HG02610 (cell line): ENCODE data around the gene KAT8.
"Not testable (repeated sequence)": the region's sequence is repeated elsewhere in the genome, so short reads cannot be mapped to it uniquely, and the experiment has no call there.

Experiments
- ATAC-seq: cut with Tn5 transposase; IDR thresholded peaks from one replicate; pipeline ENCODE4 v1.9.1; 2021; ENCODE audit warnings: mild to moderate bottlenecking, moderate library complexity; ENCODE audit not compliant: unreplicated experiment

The KAT8 gene

DNA sequence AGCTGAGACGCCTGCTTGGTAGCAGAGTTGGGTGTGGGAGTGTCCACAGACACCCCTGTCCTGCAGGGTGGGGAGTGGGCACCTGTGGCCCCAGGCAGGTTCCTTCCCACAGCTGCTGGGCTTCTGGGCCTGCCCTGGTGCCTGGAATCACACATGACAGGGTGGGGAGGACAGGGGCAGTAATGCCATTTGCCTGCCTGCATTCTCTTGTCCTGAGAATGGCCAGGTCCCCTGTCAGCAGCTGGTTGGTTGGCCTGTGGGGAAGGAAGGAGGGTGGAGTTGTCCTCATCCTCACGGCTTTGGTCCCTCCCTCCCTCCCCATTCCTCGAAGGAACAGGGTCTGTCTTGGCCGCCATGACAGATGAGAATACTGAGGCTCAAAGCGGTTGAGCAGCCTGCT is 33.9 kb upstream of the KAT8 start:
- no peak for ATAC-seq

GRCh38 chr16:31083981-31084380 is 33.5 kb upstream of the KAT8 start:
- ATAC-seq, result no peak

GRCh38 chr16:31084584-31085302 is 32.7 kb upstream of the KAT8 start:
- ATAC-seq, result no peak

GRCh38 chr16:31085411-31085810 is 32.1 kb upstream of the KAT8 start:
- ATAC-seq, result no peak

- no peak for ATAC-seq
These were observed 31.4 kb upstream of the KAT8 start for GRCh38 chr16:31085873-31086628.

GRCh38 chr16:31086629-31086906 is 30.9 kb upstream of the KAT8 start:
- no peak for ATAC-seq

- ATAC-seq, result no peak
These were observed 30.0 kb upstream of the KAT8 start for GRCh38 chr16:31087481-31087880.

GRCh38 chr16:31087971-31088370 is 29.5 kb upstream of the KAT8 start:
- ATAC-seq, result no peak

DNA sequence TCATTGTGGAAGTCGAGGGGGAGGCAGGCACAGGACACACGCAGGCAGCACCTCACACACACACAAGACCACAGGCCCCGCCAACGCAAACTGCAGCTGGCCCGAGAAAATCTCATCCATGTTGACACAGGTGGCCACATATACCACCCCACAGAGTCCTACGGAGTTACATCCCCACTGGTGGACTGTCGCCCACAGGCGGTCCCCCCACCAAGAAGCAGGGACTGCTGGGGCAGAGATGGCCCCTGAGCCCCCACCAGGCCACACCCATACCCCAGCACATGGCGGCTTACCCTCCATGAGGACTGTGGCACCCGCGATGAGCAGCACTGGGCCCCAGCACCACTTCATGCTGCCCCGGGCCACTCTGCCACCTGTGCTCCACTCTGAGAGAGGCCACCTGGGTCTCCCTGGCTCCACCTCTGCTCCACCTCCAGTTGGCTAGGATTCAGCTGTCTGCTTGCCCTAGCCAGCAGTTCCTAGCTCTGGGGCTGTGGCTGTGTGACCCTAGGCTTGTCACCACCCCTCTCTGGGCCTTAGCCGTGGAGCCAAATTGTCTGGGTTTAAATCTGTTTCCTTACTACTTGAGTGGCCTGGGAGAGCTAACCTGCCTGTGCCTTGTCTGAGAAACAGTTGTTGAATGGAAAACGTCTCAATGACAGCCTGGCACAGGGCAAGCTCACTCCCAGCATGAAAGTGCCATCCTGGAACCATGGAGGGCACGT is 28.8 kb upstream of the KAT8 start, which contains the start of gene PRSS53:
PRSS53 (minus strand) TSS at position 485 of the 725 bp plus-strand sequence; CDS start at position 351, 134 bp downstream.
- ATAC-seq, result no peak

GRCh38 chr16:31089199-31089598 is 28.3 kb upstream of the KAT8 start:
- no peak for ATAC-seq

DNA sequence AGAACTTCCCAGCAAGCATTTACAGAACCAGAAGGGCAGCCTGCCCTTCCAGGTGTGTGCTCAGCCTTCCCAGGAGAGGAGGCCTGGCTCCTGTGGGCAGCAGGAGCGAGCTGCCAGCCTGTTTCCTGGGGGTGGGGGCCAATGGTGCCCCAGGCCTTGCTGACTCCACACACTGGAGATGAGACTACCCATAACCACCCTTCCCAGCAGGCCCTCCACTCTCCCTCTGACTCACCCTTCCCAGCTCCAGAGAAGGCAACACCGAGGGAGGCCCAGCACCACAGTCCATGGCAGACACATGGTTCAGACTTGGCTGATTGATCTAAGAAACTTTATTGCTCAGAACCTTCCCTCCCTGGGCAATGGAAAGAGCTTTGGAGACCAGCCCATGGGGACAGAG is 26.9 kb upstream of the KAT8 start:
- ATAC-seq, result no peak

- no peak for ATAC-seq
These were observed 25.1 kb upstream of the KAT8 start for GRCh38 chr16:31092330-31092729.

DNA sequence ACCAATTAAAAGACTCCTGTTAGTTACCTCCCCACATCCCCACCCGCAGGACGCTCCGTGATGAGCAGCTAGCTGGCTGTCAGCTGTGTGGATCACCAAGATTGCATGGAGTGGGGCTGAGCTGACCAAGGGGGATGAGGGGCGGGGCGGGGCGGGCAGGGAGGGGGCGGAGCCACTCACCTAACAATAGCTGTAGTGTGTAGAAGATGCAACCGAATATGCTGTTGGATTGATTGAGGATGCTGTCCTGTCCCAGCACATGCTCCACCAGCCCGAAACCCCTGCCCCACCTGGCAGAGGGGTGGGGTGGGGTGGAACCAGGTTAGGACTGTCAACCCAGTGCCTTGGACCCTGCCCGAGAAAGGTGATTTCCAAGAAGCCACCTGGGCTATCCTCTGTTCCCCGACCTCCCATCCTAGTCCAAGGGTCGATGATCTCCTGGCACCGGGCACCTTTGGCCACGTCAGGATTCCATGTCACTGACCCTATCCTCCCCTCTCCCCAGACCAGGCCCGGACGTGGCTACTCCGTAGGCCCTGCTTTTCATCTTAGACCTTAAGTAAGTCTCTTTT is 24.2 kb upstream of the KAT8 start:
- no peak for ATAC-seq

GRCh38 chr16:31094088-31094423 is 23.4 kb upstream of the KAT8 start:
- no peak for ATAC-seq

GRCh38 chr16:31094424-31095120 is 22.9 kb upstream of the KAT8 start, which contains the start of gene VKORC1:
Gene VKORC1 (minus strand): TSS chr16:31094797. CDS start chr16:31094729, 68 bp downstream.
- ATAC-seq, result peak; percentile 81

GRCh38 chr16:31099860-31100638 is 17.4 kb upstream of the KAT8 start:
- ATAC-seq, result no peak

DNA sequence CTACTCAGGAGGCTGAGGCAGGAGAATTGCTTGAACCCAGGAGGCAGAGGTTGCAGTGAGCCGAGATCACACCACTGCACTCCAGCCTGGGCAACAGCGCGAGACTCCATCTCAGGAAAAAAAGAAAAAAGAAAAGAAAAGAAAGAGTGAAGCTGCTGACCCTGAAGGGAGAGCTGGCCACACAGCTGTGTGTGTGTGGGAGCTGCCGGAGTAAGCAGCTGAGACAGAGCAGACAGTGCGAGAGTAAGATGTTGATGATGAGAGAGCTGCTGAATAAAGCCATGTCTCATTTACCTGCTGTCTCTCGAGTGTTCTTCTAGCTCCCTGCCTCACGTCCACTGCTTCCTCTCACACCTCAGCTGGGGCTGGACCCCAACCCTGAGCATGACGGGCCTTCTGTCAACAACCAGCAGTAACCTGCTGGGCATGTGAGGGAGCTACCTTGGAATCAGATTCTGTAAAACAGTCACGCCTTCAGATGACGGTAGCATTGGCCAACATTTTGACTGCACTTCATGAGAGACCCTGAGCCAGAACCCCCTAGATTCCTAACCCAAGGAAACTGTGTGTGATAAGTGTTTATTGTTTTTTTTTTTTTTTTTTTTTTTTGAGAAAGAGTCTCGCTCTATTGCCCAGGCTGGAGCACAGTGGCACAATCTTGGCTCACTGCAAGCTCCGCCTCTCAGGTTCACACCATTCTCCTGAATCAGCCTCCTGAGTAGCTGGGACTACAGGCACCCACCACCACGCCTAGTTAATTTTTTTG is 16.4 kb upstream of the KAT8 start:
- not testable (repeated sequence) for ATAC-seq

DNA sequence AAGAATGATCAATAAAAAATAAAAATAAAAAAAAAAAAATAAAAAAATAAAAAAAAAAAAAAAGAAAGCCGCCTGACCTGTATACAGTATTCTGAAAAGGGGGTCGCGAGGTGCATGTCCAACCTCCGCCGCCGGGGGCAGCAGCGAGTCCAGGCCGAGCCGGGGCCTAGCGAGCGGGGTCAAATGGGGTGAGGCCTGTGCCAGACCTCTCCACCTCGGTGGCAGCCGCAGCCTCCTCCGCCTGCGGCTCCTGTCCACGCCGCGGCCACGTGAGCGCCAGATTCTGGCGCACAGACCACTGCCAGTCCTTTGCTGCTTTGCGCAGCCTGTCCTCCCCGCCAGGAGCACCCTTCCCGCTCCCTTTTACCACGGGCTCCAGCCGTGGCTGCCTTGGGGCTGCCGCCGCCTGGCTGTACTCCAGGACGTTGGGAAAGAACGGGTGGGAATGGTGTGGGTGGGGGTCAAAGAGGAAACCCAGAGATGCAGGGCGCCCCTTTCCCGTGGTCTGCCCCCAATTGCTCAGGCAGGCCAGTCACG is 11.7 kb upstream of the KAT8 start:
- peak; percentile 39 for ATAC-seq
